WTC11 (cell line): ENCODE measurements around the gene SARDH.

ENCODE experiments used
- CREB1 ChIP-seq: sonication (generic); formaldehyde crosslinking; IDR thresholded peaks from 2 replicates; pipeline ENCODE4 v1.8.0; 2023; ENCODE audit warnings: mild to moderate bottlenecking, missing genetic modification reagents
- ESRRA ChIP-seq: sonication (generic); formaldehyde crosslinking; IDR thresholded peaks from 2 replicates; pipeline ENCODE4 v1.8.1; 2022; ENCODE audit warnings: mild to moderate bottlenecking, missing genetic modification reagents, borderline replicate concordance
- SP1 ChIP-seq: sonication (generic); formaldehyde crosslinking; conservative IDR thresholded peaks from 2 replicates; pipeline ENCODE4 v1.8.1; 2022; ENCODE audit warnings: missing genetic modification reagents
- ZNF232 ChIP-seq: sonication (generic); formaldehyde crosslinking; IDR thresholded peaks from 2 replicates; pipeline ENCODE4 v1.8.0; 2022; ENCODE audit warnings: mild to moderate bottlenecking, missing genetic modification reagents

DNA sequence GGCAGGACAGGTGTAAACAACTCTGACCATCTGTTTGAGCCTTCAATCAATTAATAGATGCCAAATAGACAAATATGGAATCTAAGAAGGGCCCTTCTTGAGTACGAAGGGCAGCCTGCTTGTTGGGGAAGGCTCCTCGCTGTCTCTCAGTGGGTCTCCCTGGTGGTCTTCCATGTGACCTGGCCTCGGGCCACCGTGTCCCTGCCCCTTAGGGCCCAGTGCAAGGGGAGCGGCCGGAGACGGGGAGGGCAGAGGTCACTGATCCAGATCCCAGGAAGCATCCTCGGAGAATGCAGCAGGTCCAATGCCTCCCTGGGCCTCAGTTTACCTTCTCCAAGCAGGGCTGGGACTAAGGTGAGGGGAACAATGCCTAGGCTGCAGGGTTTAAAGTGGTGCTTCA is 99.4 kb downstream of the SARDH start:
- TF ChIP-seq SP1 (CRISPR knock-in tag) = no peak
- no peak for TF ChIP-seq CREB1 (CRISPR knock-in tag)
- TF ChIP-seq ZNF232 (CRISPR knock-in tag) = no peak
- no peak for TF ChIP-seq ESRRA (CRISPR knock-in tag)
